Measurements from ENCODE around the gene TUT1. TPM values are rescaled to one million over a fixed set of nuclear protein-coding genes. Genes with fewer than 3 reads are reported as not detected.

Gene TUT1
- total RNA-seq, 1 donor from 2014 or later: 50.9 TPM

GRCh38 chr11:62532096-62532495, 59.2 kb downstream of the TUT1 start:
- Mint-ChIP-seq H3K36me3 (ENCODE audit: low read depth) (peaks cover 76% of the 10 kb centered on the region), H3K4me3 (no peak overlapping the region), H3K4me1 (peaks cover 5% of the 10 kb centered on the region), H3K9me3 (no peaks in the 10 kb centered on the region), H3K27me3 (no peaks in the 10 kb centered on the region), H3K27ac (peak overlapping the region; percentile 1)
- intact Hi-C loops (cut with micrococcal nuclease): no loop called here
- DNase-seq: no peak

Other genes starting within 250 kb of the TUT1 start
- gene SCGB1A1, start 172.5 kb downstream of the TUT1 start, total RNA-seq: not detected in 2 replicates
- 88.8 and 91.5 TPM in 2 replicates for gene AHNAK, start 44.7 kb downstream of the TUT1 start, total RNA-seq
- gene EEF1G, start 17.6 kb downstream of the TUT1 start, total RNA-seq: 1,271 and 1,309 TPM in 2 replicates
- gene MTA2, start 10.3 kb upstream of the TUT1 start, total RNA-seq: 219 and 220 TPM in 2 replicates
- 161 and 166 TPM in 2 replicates for gene EML3, start 21.3 kb upstream of the TUT1 start, total RNA-seq
- 2.3 and 3.1 TPM in 2 replicates for gene ROM1, start 21.7 kb upstream of the TUT1 start, total RNA-seq
- 80.3 and 91.4 TPM in 2 replicates for gene B3GAT3, start 30.5 kb upstream of the TUT1 start, total RNA-seq
- gene GANAB, start 55.1 kb upstream of the TUT1 start, total RNA-seq: 251 and 257 TPM in 2 replicates
- gene INTS5, start 61.8 kb upstream of the TUT1 start, total RNA-seq: 36.5 and 36.6 TPM in 2 replicates
- gene C11orf98, start 73.7 kb upstream of the TUT1 start, total RNA-seq: 143 and 147 TPM in 2 replicates
- 59.5 and 60.9 TPM in 2 replicates for gene CSKMT, start 73.8 kb upstream of the TUT1 start, total RNA-seq
- gene UQCC3, start 80.2 kb upstream of the TUT1 start, total RNA-seq: 8.6 and 9.4 TPM in 2 replicates
- 21.5 and 23.0 TPM in 2 replicates for gene LBHD1, start 80.7 kb upstream of the TUT1 start, total RNA-seq
- gene UBXN1, start 87.5 kb upstream of the TUT1 start, total RNA-seq: 118 and 121 TPM in 2 replicates
- gene LRRN4CL, start 98.0 kb upstream of the TUT1 start, total RNA-seq: 0.16 and 0.17 TPM in 2 replicates
- gene BSCL2, start 115.9 kb upstream of the TUT1 start, total RNA-seq: 29.6 and 32.4 TPM in 2 replicates
- 0.24 TPM in 1 of 2 replicates, not detected in the other for gene GNG3, start 116.2 kb upstream of the TUT1 start, total RNA-seq
- gene HNRNPUL2, start 135.9 kb upstream of the TUT1 start, total RNA-seq: 60.5 and 60.6 TPM in 2 replicates
- 32.7 and 33.3 TPM in 2 replicates for gene TTC9C, start 137.0 kb upstream of the TUT1 start, total RNA-seq
- 7.5 and 11.1 TPM in 2 replicates for gene ZBTB3, start 162.6 kb upstream of the TUT1 start, total RNA-seq
- gene POLR2G, start 170.1 kb upstream of the TUT1 start, total RNA-seq: 138 and 155 TPM in 2 replicates
- gene TAF6L, start 179.9 kb upstream of the TUT1 start, total RNA-seq: 20.1 and 20.2 TPM in 2 replicates
- gene TMEM179B, start 195.9 kb upstream of the TUT1 start, total RNA-seq: 32.9 and 36.3 TPM in 2 replicates
- gene TMEM223, start 200.5 kb upstream of the TUT1 start, total RNA-seq: 15.0 and 16.5 TPM in 2 replicates
- 133 and 147 TPM in 2 replicates for gene NXF1, start 213.9 kb upstream of the TUT1 start, total RNA-seq
- 28.1 and 33.5 TPM in 2 replicates for gene STX5, start 240.5 kb upstream of the TUT1 start, total RNA-seq
- gene TEX54, start 241.3 kb upstream of the TUT1 start, total RNA-seq: 0.79 and 2.0 TPM in 2 replicates
- 145 and 153 TPM in 2 replicates for gene WDR74, start 248.1 kb upstream of the TUT1 start, total RNA-seq

Data from activated CD4-positive, alpha-beta T cell treated with anti-CD3 and anti-CD28 coated beads, Interleukin-2, amount 10 ng/mL, durations not matched to agents 24 days and 14 days (primary cell).